Panc1 (cell line): ENCODE data around the gene IRF6.

ENCODE experiments used
- POLR2AphosphoS5 ChIP-seq: IDR thresholded peaks from 2 replicates; pipeline ENCODE4 v1.6.1; 2012; ENCODE audit warnings: mild to moderate bottlenecking, low read depth, low read length, moderate library complexity
- SIN3A ChIP-seq: IDR thresholded peaks from 2 replicates; pipeline ENCODE4 v1.6.1; 2012; ENCODE audit warnings: low read depth, mild to moderate bottlenecking, low read length, moderate library complexity, borderline replicate concordance; ENCODE audit not compliant: insufficient read depth
- TCF7L2 ChIP-seq: IDR thresholded peaks from 2 replicates; pipeline ENCODE4 v1.6.1; 2011; ENCODE audit warnings: mild to moderate bottlenecking, low read depth, low read length, inconsistent platforms
- TF ChIP-seq, protein P1 (sequence below): fragments of 450-650 bp; IDR thresholded peaks from 2 replicates; pipeline ENCODE4 v1.5.1; 2017; ENCODE audit warnings: mild to moderate bottlenecking
- TF ChIP-seq, protein P2 (sequence below), 2 experiments: IDR thresholded peaks; 2 replicates each; pipeline ENCODE4 v1.6.1; 2011 to 2012; ENCODE audit warnings: low read depth in 2 of 2, control low read depth in 1 of 2, low read length in 1 of 2, mild to moderate bottlenecking in 1 of 2, moderate library complexity in 1 of 2; ENCODE audit not compliant: insufficient read depth in 1 of 2

DNA sequence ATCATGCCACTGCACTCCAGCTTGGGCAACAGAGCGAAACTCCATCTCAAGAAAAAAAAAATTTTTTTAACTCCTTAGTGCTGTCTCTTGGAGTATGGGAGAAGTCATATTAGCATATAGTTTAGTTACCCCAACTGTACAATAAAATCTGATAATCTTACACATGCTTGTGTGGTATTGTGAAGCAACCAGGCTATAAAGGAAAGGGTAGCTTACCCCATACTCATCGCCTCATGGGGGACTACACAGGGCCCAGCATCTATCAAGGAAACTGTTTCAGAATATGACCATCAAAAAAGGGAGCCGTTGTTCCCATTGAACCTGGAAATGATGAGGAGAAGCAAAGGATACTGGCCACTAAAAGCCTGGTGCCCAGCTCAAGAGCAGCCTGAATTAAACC is 53.1 kb downstream of the IRF6 start:
- TF ChIP-seq, protein P1, sequence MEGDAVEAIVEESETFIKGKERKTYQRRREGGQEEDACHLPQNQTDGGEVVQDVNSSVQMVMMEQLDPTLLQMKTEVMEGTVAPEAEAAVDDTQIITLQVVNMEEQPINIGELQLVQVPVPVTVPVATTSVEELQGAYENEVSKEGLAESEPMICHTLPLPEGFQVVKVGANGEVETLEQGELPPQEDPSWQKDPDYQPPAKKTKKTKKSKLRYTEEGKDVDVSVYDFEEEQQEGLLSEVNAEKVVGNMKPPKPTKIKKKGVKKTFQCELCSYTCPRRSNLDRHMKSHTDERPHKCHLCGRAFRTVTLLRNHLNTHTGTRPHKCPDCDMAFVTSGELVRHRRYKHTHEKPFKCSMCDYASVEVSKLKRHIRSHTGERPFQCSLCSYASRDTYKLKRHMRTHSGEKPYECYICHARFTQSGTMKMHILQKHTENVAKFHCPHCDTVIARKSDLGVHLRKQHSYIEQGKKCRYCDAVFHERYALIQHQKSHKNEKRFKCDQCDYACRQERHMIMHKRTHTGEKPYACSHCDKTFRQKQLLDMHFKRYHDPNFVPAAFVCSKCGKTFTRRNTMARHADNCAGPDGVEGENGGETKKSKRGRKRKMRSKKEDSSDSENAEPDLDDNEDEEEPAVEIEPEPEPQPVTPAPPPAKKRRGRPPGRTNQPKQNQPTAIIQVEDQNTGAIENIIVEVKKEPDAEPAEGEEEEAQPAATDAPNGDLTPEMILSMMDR = no peak
- TF ChIP-seq, protein P2, sequence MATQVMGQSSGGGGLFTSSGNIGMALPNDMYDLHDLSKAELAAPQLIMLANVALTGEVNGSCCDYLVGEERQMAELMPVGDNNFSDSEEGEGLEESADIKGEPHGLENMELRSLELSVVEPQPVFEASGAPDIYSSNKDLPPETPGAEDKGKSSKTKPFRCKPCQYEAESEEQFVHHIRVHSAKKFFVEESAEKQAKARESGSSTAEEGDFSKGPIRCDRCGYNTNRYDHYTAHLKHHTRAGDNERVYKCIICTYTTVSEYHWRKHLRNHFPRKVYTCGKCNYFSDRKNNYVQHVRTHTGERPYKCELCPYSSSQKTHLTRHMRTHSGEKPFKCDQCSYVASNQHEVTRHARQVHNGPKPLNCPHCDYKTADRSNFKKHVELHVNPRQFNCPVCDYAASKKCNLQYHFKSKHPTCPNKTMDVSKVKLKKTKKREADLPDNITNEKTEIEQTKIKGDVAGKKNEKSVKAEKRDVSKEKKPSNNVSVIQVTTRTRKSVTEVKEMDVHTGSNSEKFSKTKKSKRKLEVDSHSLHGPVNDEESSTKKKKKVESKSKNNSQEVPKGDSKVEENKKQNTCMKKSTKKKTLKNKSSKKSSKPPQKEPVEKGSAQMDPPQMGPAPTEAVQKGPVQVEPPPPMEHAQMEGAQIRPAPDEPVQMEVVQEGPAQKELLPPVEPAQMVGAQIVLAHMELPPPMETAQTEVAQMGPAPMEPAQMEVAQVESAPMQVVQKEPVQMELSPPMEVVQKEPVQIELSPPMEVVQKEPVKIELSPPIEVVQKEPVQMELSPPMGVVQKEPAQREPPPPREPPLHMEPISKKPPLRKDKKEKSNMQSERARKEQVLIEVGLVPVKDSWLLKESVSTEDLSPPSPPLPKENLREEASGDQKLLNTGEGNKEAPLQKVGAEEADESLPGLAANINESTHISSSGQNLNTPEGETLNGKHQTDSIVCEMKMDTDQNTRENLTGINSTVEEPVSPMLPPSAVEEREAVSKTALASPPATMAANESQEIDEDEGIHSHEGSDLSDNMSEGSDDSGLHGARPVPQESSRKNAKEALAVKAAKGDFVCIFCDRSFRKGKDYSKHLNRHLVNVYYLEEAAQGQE (IDR thresholded peaks at IDR 0.05; ENCODE audit: insufficient read depth in 1 of 2, low read depth in 2 of 2, low read length in 1 of 2) = no peak
- TF ChIP-seq SIN3A = no peak
- no peak for TF ChIP-seq POLR2AphosphoS5
- no peak for TF ChIP-seq TCF7L2
